Neural progenitor cell (in vitro differentiated cells): ENCODE data around the gene LIMK2. TPM values are rescaled to one million over a fixed set of nuclear protein-coding genes. Genes with fewer than 3 reads are reported as not detected.
"Not testable (repeated sequence)": the region's sequence is repeated elsewhere in the genome, so short reads cannot be mapped to it uniquely, and the experiment has no call there.

ENCODE experiments used
- DNase-seq: peaks from one replicate; pipeline ENCODE4 v3.0.0-alpha.2; 2016; ENCODE audit warnings: low spot score
- H2AFZ ChIP-seq: fragments of 200-600 bp; sonication (generic); replicated peaks from 2 replicates; pipeline ENCODE4 v1.6.1; 2016; ENCODE audit warnings: antibody characterized with exemption
- H3F3A ChIP-seq: fragments of 200-600 bp; sonication (generic); 2 replicates; pipeline ENCODE4 v1.6.1; 2016; ENCODE audit warnings: antibody characterized with exemption, low read depth
- H3K27ac ChIP-seq: fragments of 200-600 bp; sonication (generic); 2 replicates; pipeline ENCODE4 v1.5.1; 2016; ENCODE audit warnings: mild to moderate bottlenecking
- H3K27me3 ChIP-seq: fragments of 200-600 bp; sonication (generic); 2 replicates; pipeline ENCODE4 v1.6.1; 2016; ENCODE audit warnings: mild to moderate bottlenecking, moderate library complexity
- H3K36me3 ChIP-seq: fragments of 200-600 bp; sonication (generic); 2 replicates; pipeline ENCODE4 v1.5.1; 2016
- H3K4me1 ChIP-seq: fragments of 200-600 bp; sonication (generic); 2 replicates; pipeline ENCODE4 v1.6.1; 2016; ENCODE audit warnings: mixed run types
- H3K4me2 ChIP-seq: fragments of 200-600 bp; sonication (generic); 2 replicates; pipeline ENCODE4 v1.6.1; 2016
- H3K4me3 ChIP-seq: fragments of 200-600 bp; sonication (generic); 2 replicates; pipeline ENCODE4 v1.5.1; 2016
- H3K79me2 ChIP-seq: fragments of 200-600 bp; sonication (generic); 2 replicates; pipeline ENCODE4 v1.6.1; 2016; ENCODE audit warnings: low read depth
- H3K9ac ChIP-seq: fragments of 200-600 bp; sonication (generic); 2 replicates; pipeline ENCODE4 v1.6.1; 2016
- H3K9me3 ChIP-seq: fragments of 200-600 bp; sonication (generic); 2 replicates; pipeline ENCODE4 v1.5.1; 2016; ENCODE audit warnings: low read depth
- H4K20me1 ChIP-seq: fragments of 200-600 bp; sonication (generic); 2 replicates; pipeline ENCODE4 v1.6.1; 2016; ENCODE audit warnings: low read depth
- H3K27ac Mint-ChIP-seq: 3 replicates; pipeline ENCODE4 v1.8.0; 2021; ENCODE audit warnings: mixed read lengths
- H3K27me3 Mint-ChIP-seq: 2 replicates; pipeline ENCODE4 v1.8.0; 2022; ENCODE audit warnings: low read depth, mild to moderate bottlenecking, inconsistent platforms, moderate library complexity, mixed read lengths; ENCODE audit not compliant: insufficient read depth
- H3K36me3 Mint-ChIP-seq: 3 replicates; pipeline ENCODE4 v1.8.0; 2021; ENCODE audit warnings: mixed read lengths
- H3K4me1 Mint-ChIP-seq: 3 replicates; pipeline ENCODE4 v1.8.0; 2021; ENCODE audit warnings: mixed read lengths
- H3K4me3 Mint-ChIP-seq: 3 replicates; pipeline ENCODE4 v1.8.0; 2021; ENCODE audit warnings: mild to moderate bottlenecking, moderate library complexity, mixed read lengths
- H3K9me3 Mint-ChIP-seq: 3 replicates; pipeline ENCODE4 v1.8.0; 2020; ENCODE audit warnings: mixed read lengths
- CTCF ChIP-seq: fragments of 200-600 bp; sonication (generic); IDR thresholded peaks from 2 replicates; pipeline ENCODE4 v1.5.1; 2017; ENCODE audit warnings: antibody characterized with exemption, mild to moderate bottlenecking
- EZH2 ChIP-seq: fragments of 200-600 bp; sonication (generic); IDR thresholded peaks from 2 replicates; pipeline ENCODE4 v1.6.1; 2017; ENCODE audit warnings: antibody characterized with exemption, mild to moderate bottlenecking, moderate library complexity
- EZH2phosphoT487 ChIP-seq: fragments of 200-600 bp; sonication (generic); IDR thresholded peaks from 2 replicates; pipeline ENCODE4 v1.6.1; 2017; ENCODE audit warnings: antibody characterized with exemption
- total RNA-seq: library from RNA; depleted of rRNA; stranded (reverse); fragments of >200 nt; gene quantifications from 2 replicates; pipeline ENCODE4 v1.2.3, GENCODE V29; 2015; ENCODE audit warnings: low replicate concordance

The LIMK2 gene
- total RNA-seq, 1 donor from 2014 or later = 28.1 TPM

GRCh38 chr22:31187627-31188026 is 24.5 kb upstream of the LIMK2 start:
- Mint-ChIP-seq H3K4me1 (no peaks in the 10 kb centered on the region), H3K4me3 (no peak overlapping the region), H3K9me3 (peaks cover 4% of the 10 kb centered on the region), H3K27ac (no peak overlapping the region), H3K27me3 (no peaks in the 10 kb centered on the region), H3K36me3 (peaks cover 14% of the 10 kb centered on the region)
- Histone ChIP-seq H3K9ac (no peak overlapping the region), H3K9me3 (no peaks in the 10 kb centered on the region), H3K4me3 (no peak overlapping the region), H3K79me2 (peaks cover 4% of the 10 kb centered on the region), H4K20me1 (no peaks in the 10 kb centered on the region), H3K4me1 (no peaks in the 10 kb centered on the region), H3F3A (no peaks in the 10 kb centered on the region), H2AFZ (no peak overlapping the region), H3K27ac (no peak overlapping the region), H3K4me2 (no peak overlapping the region), H3K27me3 (no peaks in the 10 kb centered on the region), H3K36me3 (no peaks in the 10 kb centered on the region)
- TF ChIP-seq CTCF = no peak
- no peak for DNase-seq

DNA sequence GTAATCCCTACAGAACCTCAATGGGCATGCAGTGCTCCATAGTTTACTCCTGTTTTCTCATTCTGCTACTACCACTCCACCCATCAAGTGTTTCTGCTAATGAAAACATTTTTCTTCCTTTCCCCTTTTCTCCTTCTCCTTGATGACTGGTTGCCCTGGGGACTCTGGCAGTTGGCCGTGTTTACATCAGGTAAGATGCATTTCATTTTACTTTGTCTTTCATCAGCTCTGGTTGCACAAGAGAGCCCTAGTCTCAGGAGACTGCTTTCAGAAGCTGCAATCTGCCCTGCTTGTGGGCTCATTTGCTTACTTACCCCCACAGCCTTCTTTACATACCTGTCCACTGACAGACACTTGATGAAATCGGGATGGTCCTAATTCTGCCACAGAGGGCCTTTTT is 19.6 kb upstream of the LIMK2 start:
- no peaks in the 10 kb centered on the region for H3K9me3 Mint-ChIP-seq
- Histone ChIP-seq H3K27ac (no peak overlapping the region), H3K27me3 (no peaks in the 10 kb centered on the region), H3F3A (no peaks in the 10 kb centered on the region), H2AFZ (no peak overlapping the region), H4K20me1 (no peaks in the 10 kb centered on the region), H3K4me2 (no peak overlapping the region), H3K9ac (peak overlapping the region; percentile 42), H3K36me3 (no peaks in the 10 kb centered on the region), H3K9me3 (no peaks in the 10 kb centered on the region), H3K4me1 (no peaks in the 10 kb centered on the region), H3K4me3 (no peak overlapping the region), H3K79me2 (peaks cover 4% of the 10 kb centered on the region)
- H3K36me3 Mint-ChIP-seq = peaks cover 7% of the 10 kb centered on the region
- no peaks in the 10 kb centered on the region for H3K27me3 Mint-ChIP-seq
- no peak overlapping the region for H3K4me3 Mint-ChIP-seq
- TF ChIP-seq EZH2phosphoT487 (no peak), CTCF (no peak), EZH2 (no peak)
- H3K4me1 Mint-ChIP-seq = no peaks in the 10 kb centered on the region
- no peak overlapping the region for H3K27ac Mint-ChIP-seq
- DNase-seq = no peak

GRCh38 chr22:31193092-31193491 is 19.0 kb upstream of the LIMK2 start:
- no peak overlapping the region for H3K27ac ChIP-seq
- peaks cover 3% of the 10 kb centered on the region for H3K36me3 Mint-ChIP-seq
- TF ChIP-seq CTCF (no peak), EZH2 (no peak), EZH2phosphoT487 (no peak)

DNA sequence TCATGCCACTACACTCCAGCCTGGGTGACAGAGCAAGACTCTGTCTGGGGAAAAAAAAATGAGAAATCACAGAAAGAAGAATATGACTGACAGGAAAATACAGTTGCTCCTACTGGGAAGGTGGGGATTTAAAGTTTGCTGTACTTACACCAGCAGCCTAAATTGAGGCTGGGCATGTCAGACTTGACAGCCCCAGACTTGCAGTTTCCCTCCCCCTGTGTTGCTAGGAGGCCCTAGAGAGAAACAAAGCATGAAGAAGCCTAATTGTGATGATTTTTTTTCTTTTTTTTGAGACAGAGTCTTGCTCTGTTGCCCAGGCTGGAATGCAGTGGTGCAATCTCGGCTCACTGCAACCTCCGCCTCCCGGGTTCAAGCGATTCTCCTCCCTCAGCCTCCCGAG is 17.4 kb upstream of the LIMK2 start:
- H3K9me3 ChIP-seq, H3K27ac Mint-ChIP-seq: not testable (repeated sequence)

More at GRCh38 chr22:31193092-31193491, 19.0 kb upstream of the LIMK2 start:
- no peaks in the 10 kb centered on the region for H3K27me3 ChIP-seq
- no peak for DNase-seq
- no peak overlapping the region for H2AFZ ChIP-seq
- Mint-ChIP-seq H3K27me3 (no peaks in the 10 kb centered on the region), H3K27ac (peak overlapping the region; percentile 46), H3K4me1 (no peaks in the 10 kb centered on the region), H3K4me3 (no peak overlapping the region), H3K9me3 (no peaks in the 10 kb centered on the region)
- no peaks in the 10 kb centered on the region for H4K20me1 ChIP-seq
- no peaks in the 10 kb centered on the region for H3F3A ChIP-seq
- no peaks in the 10 kb centered on the region for H3K4me1 ChIP-seq
- no peak overlapping the region for H3K4me3 ChIP-seq
- peaks cover 4% of the 10 kb centered on the region for H3K79me2 ChIP-seq
- no peaks in the 10 kb centered on the region for H3K9me3 ChIP-seq
- H3K36me3 ChIP-seq = no peaks in the 10 kb centered on the region
- no peak overlapping the region for H3K9ac ChIP-seq
- H3K4me2 ChIP-seq = no peak overlapping the region

More for the DNA sequence above, 17.4 kb upstream of the LIMK2 start:
- not testable (repeated sequence) for H3K79me2 ChIP-seq, H3F3A ChIP-seq, H3K36me3 ChIP-seq, H3K36me3 Mint-ChIP-seq, H3K9me3 Mint-ChIP-seq, H2AFZ ChIP-seq, H4K20me1 ChIP-seq, H3K4me3 Mint-ChIP-seq, H3K4me2 ChIP-seq, H3K4me1 Mint-ChIP-seq, H3K9ac ChIP-seq, H3K27me3 ChIP-seq, DNase-seq, H3K27ac ChIP-seq, H3K27me3 Mint-ChIP-seq, H3K4me3 ChIP-seq, H3K4me1 ChIP-seq
